A673 (cell line): ENCODE data around the gene CPLX1. TPM values are rescaled to one million over a fixed set of nuclear protein-coding genes. Genes with fewer than 3 reads are reported as not detected.

ENCODE experiments used
- BruUV-seq: library from RNA; stranded (reverse); fragments of 400-500 nt; replicated peaks from 2 replicates; lab custom pipeline; 2021; lab: Mats Ljungman, UMichigan
- CTCF ChIA-PET: fragments of 300-600 bp; sonication (Branson Sonifier 250); formaldehyde crosslinking; loops from one replicate; lab custom pipeline; 2022; ENCODE audit warnings: antibody characterized with exemption; lab: Charles Lee
- POLR2A ChIA-PET: fragments of 300-600 bp; sonication (Branson Sonifier 250); formaldehyde crosslinking; loops from one replicate; lab custom pipeline; 2022; ENCODE audit warnings: antibody characterized with exemption; ENCODE audit not compliant: low non-redundant PET; lab: Charles Lee
- DNase-seq: peaks from one replicate; pipeline ENCODE4 v3.0.0-alpha.2; 2015; ENCODE audit warnings: low spot score
- H3K27ac ChIP-seq: fragments of 200-600 bp; sonication (generic); 2 replicates; pipeline ENCODE4 v1.5.1; 2016; ENCODE audit warnings: mixed run types, low read depth, mild to moderate bottlenecking, mixed read lengths, antibody characterized with exemption, low read length; ENCODE audit not compliant: poor library complexity, severe bottlenecking
- H3K27me3 ChIP-seq: fragments of 200-600 bp; sonication (generic); replicated peaks from 2 replicates; pipeline ENCODE4 v1.6.1; 2017; ENCODE audit warnings: mixed run types, low read depth, mild to moderate bottlenecking, mixed read lengths, antibody characterized with exemption, low read length; ENCODE audit not compliant: insufficient read depth, poor library complexity
- H3K36me3 ChIP-seq: fragments of 200-600 bp; sonication (generic); 2 replicates; pipeline ENCODE4 v1.6.1; 2016; ENCODE audit warnings: mixed run types, mild to moderate bottlenecking, mixed read lengths, antibody characterized with exemption, low read length; ENCODE audit not compliant: insufficient read depth, poor library complexity, severe bottlenecking
- H3K4me1 ChIP-seq: fragments of 200-600 bp; sonication (generic); 2 replicates; pipeline ENCODE4 v1.6.1; 2017; ENCODE audit warnings: mixed run types, mild to moderate bottlenecking, mixed read lengths, antibody characterized with exemption, low read length; ENCODE audit not compliant: insufficient read depth, poor library complexity, severe bottlenecking
- H3K4me3 ChIP-seq: fragments of 200-600 bp; sonication (generic); 2 replicates; pipeline ENCODE4 v1.5.1; 2016; ENCODE audit warnings: low read depth, mixed run types, mild to moderate bottlenecking, mixed read lengths, low read length; ENCODE audit not compliant: poor library complexity, severe bottlenecking
- H3K9me3 ChIP-seq: fragments of 200-600 bp; sonication (generic); 2 replicates; pipeline ENCODE4 v1.6.1; 2016; ENCODE audit warnings: mixed run types, low read depth, mild to moderate bottlenecking, mixed read lengths, antibody characterized with exemption, low read length; ENCODE audit not compliant: poor library complexity, severe bottlenecking
- EZH2 ChIP-seq: fragments of 200-600 bp; sonication (generic); IDR thresholded peaks from 2 replicates; pipeline ENCODE4 v1.6.1; 2017; ENCODE audit warnings: borderline replicate concordance, low read depth, mild to moderate bottlenecking, mixed read lengths, antibody characterized with exemption, low read length; ENCODE audit not compliant: poor library complexity, severe bottlenecking
- intact Hi-C: fragments of 100-400 bp; cut with micrococcal nuclease; formaldehyde crosslinking; loops from one replicate; pipeline ENCODE4 v1.10.0; 2022; ENCODE audit not compliant: unreplicated experiment
- total RNA-seq: library from RNA; stranded (reverse); gene quantifications from 2 replicates; pipeline ENCODE4 v1.2.3, GENCODE V29; 2021
- TF ChIP-seq, protein P1 (sequence below): fragments of 300-800, 200-600 bp; sonication (generic); conservative IDR thresholded peaks from 2 replicates; pipeline ENCODE4 v1.5.1; 2017; ENCODE audit warnings: low read depth, mild to moderate bottlenecking, antibody characterized with exemption, low read length, moderate library complexity, mixed read lengths

CPLX1 gene
- total RNA-seq, 1 experiment from 2014 or later = 4.6 TPM

DNA sequence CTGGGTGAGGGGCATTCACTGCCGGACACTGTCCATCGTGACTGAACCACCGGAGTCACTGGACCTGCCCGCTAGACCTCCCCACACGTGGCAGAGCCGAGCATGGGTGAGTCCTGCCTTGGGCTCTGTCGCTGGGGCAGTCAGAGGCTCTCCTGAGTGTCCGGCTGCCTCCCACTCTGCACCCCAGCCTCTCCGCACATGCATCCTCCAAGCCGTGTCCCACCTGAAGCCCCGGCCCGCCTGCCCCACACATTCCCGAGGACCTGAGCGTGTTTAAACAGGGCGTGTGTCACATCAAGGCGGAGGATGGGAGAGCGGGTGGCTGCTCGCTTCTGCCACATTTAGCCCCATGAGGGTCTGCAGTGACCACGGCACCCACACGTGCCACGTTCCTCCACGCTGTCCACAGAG, 4.7 kb downstream of the CPLX1 start:
- ChIA-PET CTCF (no interaction called here), POLR2A (no interaction called here)
- BruUV-seq = no TSS peak
- DNase-seq = no peak
- no peak overlapping the region for H3K4me3 ChIP-seq
- H3K27me3 ChIP-seq = peaks cover 15% of the 10 kb centered on the region
- H3K27ac ChIP-seq = no peak overlapping the region
- H3K9me3 ChIP-seq = no peaks in the 10 kb centered on the region
- intact Hi-C loops = no loop called here
- H3K4me1 ChIP-seq = peaks cover 6% of the 10 kb centered on the region
- H3K36me3 ChIP-seq = no peaks in the 10 kb centered on the region
- no peak for TF ChIP-seq EZH2
- TF ChIP-seq, protein P1, sequence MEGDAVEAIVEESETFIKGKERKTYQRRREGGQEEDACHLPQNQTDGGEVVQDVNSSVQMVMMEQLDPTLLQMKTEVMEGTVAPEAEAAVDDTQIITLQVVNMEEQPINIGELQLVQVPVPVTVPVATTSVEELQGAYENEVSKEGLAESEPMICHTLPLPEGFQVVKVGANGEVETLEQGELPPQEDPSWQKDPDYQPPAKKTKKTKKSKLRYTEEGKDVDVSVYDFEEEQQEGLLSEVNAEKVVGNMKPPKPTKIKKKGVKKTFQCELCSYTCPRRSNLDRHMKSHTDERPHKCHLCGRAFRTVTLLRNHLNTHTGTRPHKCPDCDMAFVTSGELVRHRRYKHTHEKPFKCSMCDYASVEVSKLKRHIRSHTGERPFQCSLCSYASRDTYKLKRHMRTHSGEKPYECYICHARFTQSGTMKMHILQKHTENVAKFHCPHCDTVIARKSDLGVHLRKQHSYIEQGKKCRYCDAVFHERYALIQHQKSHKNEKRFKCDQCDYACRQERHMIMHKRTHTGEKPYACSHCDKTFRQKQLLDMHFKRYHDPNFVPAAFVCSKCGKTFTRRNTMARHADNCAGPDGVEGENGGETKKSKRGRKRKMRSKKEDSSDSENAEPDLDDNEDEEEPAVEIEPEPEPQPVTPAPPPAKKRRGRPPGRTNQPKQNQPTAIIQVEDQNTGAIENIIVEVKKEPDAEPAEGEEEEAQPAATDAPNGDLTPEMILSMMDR = no peak

DNA sequence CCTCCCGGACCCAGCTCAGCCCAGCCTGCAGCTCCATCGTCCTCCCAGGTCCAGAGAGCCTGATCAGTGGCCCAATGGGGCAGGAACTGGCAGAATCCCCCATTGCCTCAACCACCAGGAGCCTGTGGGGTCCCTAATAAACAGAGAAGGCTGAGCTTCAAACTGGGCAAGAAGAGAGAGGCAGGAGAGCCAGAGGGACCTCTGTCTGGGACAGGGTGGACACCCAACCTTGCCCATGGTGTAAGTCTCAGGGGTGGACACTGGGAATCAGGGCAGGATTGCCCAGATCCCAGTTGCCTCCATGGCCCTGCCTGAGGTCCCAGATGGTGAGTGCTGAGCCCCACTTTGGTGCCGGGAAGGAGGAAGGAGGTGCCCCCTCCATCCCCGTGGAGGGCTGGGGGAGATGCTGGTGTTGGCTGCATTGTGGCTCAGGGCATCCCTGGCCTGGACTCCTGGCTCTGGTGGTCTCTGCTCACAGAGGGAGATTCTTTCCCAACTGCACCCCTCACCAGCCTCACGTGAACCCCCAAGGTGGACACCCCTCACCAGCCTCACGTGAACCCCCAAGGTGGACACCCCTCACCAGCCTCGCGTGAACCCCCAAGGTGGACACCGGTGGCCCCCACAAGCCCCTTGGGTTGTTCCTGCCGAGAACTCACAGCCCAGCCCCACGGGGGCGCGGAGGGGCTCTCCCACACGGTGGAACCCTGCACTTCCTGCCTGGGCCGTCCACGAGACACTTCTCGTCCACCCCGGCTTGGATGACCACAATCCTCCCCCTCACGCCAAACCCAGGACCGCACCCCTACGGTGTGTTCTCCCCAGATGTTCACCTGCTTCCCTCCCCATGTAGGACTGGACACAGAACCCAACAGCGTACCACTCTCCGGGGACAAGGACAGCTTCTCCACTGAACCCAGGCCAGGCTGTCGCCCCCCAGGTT, 5.4 kb downstream of the CPLX1 start:
- Histone ChIP-seq H3K36me3 (no peaks in the 10 kb centered on the region), H3K9me3 (no peaks in the 10 kb centered on the region), H3K27ac (no peak overlapping the region), H3K27me3 (peaks cover 14% of the 10 kb centered on the region), H3K4me3 (no peak overlapping the region), H3K4me1 (peaks cover 6% of the 10 kb centered on the region)
- no peak for TF ChIP-seq EZH2
- TF ChIP-seq, protein P1 = no peak
- ChIA-PET POLR2A (no interaction called here), CTCF (no interaction called here)
- no TSS peak for BruUV-seq
- intact Hi-C loops = no loop called here
- no peak for DNase-seq

DNA sequence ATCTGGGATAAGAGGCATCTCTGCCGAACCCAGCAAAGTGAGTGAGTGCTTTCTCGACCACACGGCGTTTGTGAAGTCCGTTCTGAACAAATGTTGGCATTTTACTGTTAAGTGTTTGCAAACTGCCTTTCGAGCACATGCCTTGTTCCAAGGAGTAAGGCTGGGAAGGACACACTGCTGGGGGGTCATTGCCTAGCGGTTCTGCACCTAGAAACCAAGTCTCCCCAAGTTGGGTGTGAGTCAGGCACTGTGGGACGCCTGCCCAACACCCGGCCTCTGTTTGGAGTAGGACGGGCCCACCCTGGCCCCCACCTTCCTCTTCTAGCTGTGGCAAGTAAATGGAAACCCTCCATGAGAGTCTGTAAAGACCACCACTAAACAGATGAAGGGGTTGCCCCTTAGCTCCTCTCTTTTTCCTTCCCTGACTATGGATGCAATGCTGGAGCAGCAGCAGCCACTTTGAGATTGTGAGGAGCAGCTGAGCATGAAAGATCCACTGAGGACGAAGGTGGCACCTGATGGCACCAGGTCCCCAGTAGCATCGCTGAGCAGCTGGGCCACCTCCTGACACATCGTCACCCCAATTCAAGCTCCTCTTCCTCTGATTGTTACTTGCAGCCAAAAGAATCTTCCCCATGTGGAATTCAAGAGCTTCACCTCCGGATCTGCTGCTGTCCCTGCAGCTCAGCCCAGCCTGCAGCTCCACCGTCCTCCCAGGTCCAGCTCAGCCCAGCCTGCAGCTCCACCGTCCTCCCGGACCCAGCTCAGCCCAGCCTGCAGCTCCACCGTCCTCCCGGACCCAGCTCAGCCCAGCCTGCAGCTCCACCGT, 6.3 kb downstream of the CPLX1 start:
- H3K27me3 ChIP-seq = peaks cover 5% of the 10 kb centered on the region
- no peak for DNase-seq
- no peaks in the 10 kb centered on the region for H3K4me1 ChIP-seq
- no peaks in the 10 kb centered on the region for H3K9me3 ChIP-seq
- H3K36me3 ChIP-seq = no peaks in the 10 kb centered on the region
- intact Hi-C loops = no loop called here
- TF ChIP-seq EZH2 = no peak
- TF ChIP-seq, protein P1 = no peak
- H3K4me3 ChIP-seq = no peak overlapping the region
- no TSS peak for BruUV-seq
- POLR2A ChIA-PET = no interaction called here
- H3K27ac ChIP-seq = no peak overlapping the region
- CTCF ChIA-PET = no interaction called here
